H1 (cell line): ENCODE data around the gene DGKI. TPM values are rescaled to one million over a fixed set of nuclear protein-coding genes. Genes with fewer than 3 reads are reported as not detected.

Source experiments
- CTCF ChIA-PET: fragments of 300-600 bp; sonication (Branson Sonifier 250); formaldehyde crosslinking; loops from one replicate; lab custom pipeline; 2021; ENCODE audit not compliant: partially characterized antibody; lab: Charles Lee
- POLR2A ChIA-PET: fragments of 300-600 bp; sonication (Branson Sonifier 250); formaldehyde crosslinking; loops from one replicate; lab custom pipeline; 2021; ENCODE audit warnings: inconsistent platforms; ENCODE audit not compliant: partially characterized antibody; lab: Charles Lee
- DNase-seq, 2 experiments: peaks; one replicate each; pipeline versions ENCODE4 v3.0.0 to v3.0.0-alpha.2; 2010 to 2022; ENCODE audit warnings: low spot score in 2 of 2, low read depth in 1 of 2, mixed read lengths in 1 of 2
- FAIRE-seq: peaks from 2 replicates; lab custom pipeline; 2011; peaks lifted over from hg19 to GRCh38; lab: Jason Lieb, UNC
- H2AFZ ChIP-seq: 2 replicates; pipeline ENCODE4 v1.8.1; 2012; ENCODE audit warnings: low read length, inconsistent platforms
- H2AK5ac ChIP-seq: 2 replicates; pipeline ENCODE4 v1.6.1; 2013; ENCODE audit warnings: low read depth, low read length
- H2BK120ac ChIP-seq: replicated peaks from 2 replicates; pipeline ENCODE3; 2013; ENCODE audit warnings: low read depth, low read length, inconsistent platforms
- H2BK12ac ChIP-seq: 2 replicates; pipeline ENCODE4 v1.6.1; 2013; ENCODE audit warnings: low read depth, low read length
- H2BK15ac ChIP-seq: 2 replicates; pipeline ENCODE4 v1.6.1; 2013; ENCODE audit warnings: low read length
- H2BK20ac ChIP-seq: 2 replicates; pipeline ENCODE4 v1.6.1; 2013; ENCODE audit warnings: low read length
- H2BK5ac ChIP-seq: 2 replicates; pipeline ENCODE4 v1.6.1; 2013; ENCODE audit warnings: low read depth, low read length
- H3K14ac ChIP-seq: 2 replicates; pipeline ENCODE4 v1.6.1; 2013; ENCODE audit warnings: inconsistent platforms; ENCODE audit not compliant: insufficient read length
- H3K18ac ChIP-seq: 2 replicates; pipeline ENCODE4 v1.6.1; 2013; ENCODE audit warnings: low read length; ENCODE audit errors: extremely low read depth
- H3K23ac ChIP-seq: 2 replicates; pipeline ENCODE4 v1.6.1; 2013; ENCODE audit warnings: inconsistent platforms; ENCODE audit not compliant: insufficient read length
- H3K23me2 ChIP-seq: 2 replicates; pipeline ENCODE4 v1.6.1; 2013; ENCODE audit warnings: low read depth, low read length
- H3K27ac ChIP-seq: 2 replicates; pipeline ENCODE4 v1.6.1; 2011; ENCODE audit warnings: low read depth, low read length, inconsistent platforms
- H3K27me3 ChIP-seq, 4 experiments: replicated peaks in 1 of 4; 1 replicate in 1 of 4; 2 replicates in 3 of 4; pipeline versions ENCODE4 v1.6.1 to v1.8.1; 2011 to 2013; ENCODE audit warnings: low read length in 3 of 4, mild to moderate bottlenecking in 3 of 4, inconsistent platforms in 2 of 4, mixed read lengths in 2 of 4, moderate library complexity in 1 of 4; ENCODE audit not compliant: control insufficient read depth in 3 of 4, insufficient read depth in 3 of 4; ENCODE audit errors: extremely low read depth in 1 of 4
- H3K36me3 ChIP-seq, 4 experiments: 2 replicates each; pipeline versions ENCODE4 v1.6.1 to v1.8.1; 2011 to 2013; ENCODE audit warnings: mild to moderate bottlenecking in 4 of 4, low read length in 3 of 4, moderate library complexity in 2 of 4, control low read depth in 1 of 4, inconsistent platforms in 1 of 4; ENCODE audit not compliant: insufficient read depth in 4 of 4, control insufficient read depth in 2 of 4
- H3K4ac ChIP-seq: replicated peaks from 2 replicates; pipeline ENCODE3; 2013; ENCODE audit warnings: low read length, low read depth, mixed read lengths, inconsistent platforms; ENCODE audit not compliant: insufficient read length
- H3K4me1 ChIP-seq, 4 experiments: replicated peaks in 1 of 4; 1 replicate in 1 of 4; 2 replicates in 3 of 4; pipeline versions ENCODE4 v1.6.1 to v1.8.1; 2011 to 2013; ENCODE audit warnings: low read length in 3 of 4, inconsistent platforms in 2 of 4, mixed read lengths in 1 of 4; ENCODE audit not compliant: insufficient read depth in 4 of 4, control insufficient read depth in 3 of 4
- H3K4me2 ChIP-seq, 2 experiments: 2 replicates each; pipeline versions ENCODE4 v1.6.1 to v1.8.1; 2011 to 2013; ENCODE audit warnings: low read depth in 2 of 2, low read length in 2 of 2, control low read depth in 1 of 2, inconsistent platforms in 1 of 2, mild to moderate bottlenecking in 1 of 2; ENCODE audit not compliant: insufficient read depth in 1 of 2
- H3K4me3 ChIP-seq, 4 experiments: fragments of 200-600, 300-600 bp in 1 of 4; sonication (generic), shearing (Covaris generic), sonication (Bioruptor Twin) in 1 of 4; 2 replicates each; pipeline versions ENCODE4 v1.5.1 to v1.8.1; 2011 to 2016; ENCODE audit warnings: low read length in 4 of 4, low read depth in 3 of 4, control low read depth in 2 of 4, inconsistent platforms in 2 of 4, mild to moderate bottlenecking in 2 of 4, mixed read lengths in 1 of 4, moderate library complexity in 1 of 4; ENCODE audit not compliant: insufficient read depth in 2 of 4; ENCODE audit errors: extremely low read depth in 1 of 4
- H3K56ac ChIP-seq: replicated peaks from 2 replicates; pipeline ENCODE3; 2013; ENCODE audit warnings: low read depth, mild to moderate bottlenecking, mixed read lengths, low read length, inconsistent platforms; ENCODE audit not compliant: insufficient read length
- H3K79me1 ChIP-seq: 2 replicates; pipeline ENCODE4 v1.6.1; 2013; ENCODE audit warnings: low read depth, low read length, control low read depth
- H3K79me2 ChIP-seq, 2 experiments: 2 replicates each; pipeline versions ENCODE4 v1.6.1 to v1.8.1; 2012 to 2013; ENCODE audit warnings: low read length in 2 of 2, mild to moderate bottlenecking in 2 of 2, inconsistent platforms in 1 of 2; ENCODE audit not compliant: insufficient read depth in 2 of 2, control insufficient read depth in 1 of 2
- H3K9ac ChIP-seq, 4 experiments: replicated peaks in 1 of 4; 1 replicate in 1 of 4; 2 replicates in 3 of 4; pipeline versions ENCODE4 v1.6.1 to v1.8.1; 2011 to 2013; ENCODE audit warnings: low read depth in 3 of 4, low read length in 3 of 4, control low read depth in 2 of 4, mild to moderate bottlenecking in 2 of 4, moderate library complexity in 2 of 4, inconsistent platforms in 1 of 4; ENCODE audit errors: extremely low read depth in 1 of 4
- H3K9me3 ChIP-seq, 2 experiments: 2 replicates each; pipeline versions ENCODE4 v1.6.1 to v1.8.1; 2012 to 2013; ENCODE audit warnings: mild to moderate bottlenecking in 2 of 2, moderate library complexity in 2 of 2, control low read depth in 1 of 2, inconsistent platforms in 1 of 2, low read depth in 1 of 2, low read length in 1 of 2, mixed read lengths in 1 of 2; ENCODE audit not compliant: insufficient read depth in 2 of 2
- H4K20me1 ChIP-seq, 2 experiments: replicated peaks in 1 of 2; 2 replicates each; pipeline versions ENCODE3 to v1.8.1; 2011 to 2013; ENCODE audit warnings: inconsistent platforms in 2 of 2, low read length in 2 of 2, mild to moderate bottlenecking in 1 of 2; ENCODE audit not compliant: insufficient read depth in 2 of 2, control insufficient read depth in 1 of 2
- H4K5ac ChIP-seq: 2 replicates; pipeline ENCODE4 v1.6.1; 2013; ENCODE audit warnings: low read length, low read depth, mixed read lengths, inconsistent platforms; ENCODE audit not compliant: insufficient read length
- H4K8ac ChIP-seq: 2 replicates; pipeline ENCODE4 v1.8.0; 2013; ENCODE audit warnings: mild to moderate bottlenecking, moderate library complexity, low read length, inconsistent platforms; ENCODE audit not compliant: insufficient read depth; ENCODE audit errors: extremely low read depth
- H4K91ac ChIP-seq: replicated peaks from 2 replicates; pipeline ENCODE3; 2013; ENCODE audit warnings: low read length, mixed read lengths, inconsistent platforms; ENCODE audit not compliant: insufficient read length
- ATF3 ChIP-seq: IDR thresholded peaks from 2 replicates; pipeline ENCODE4 v1.6.1; 2011; ENCODE audit warnings: low read depth, mild to moderate bottlenecking, low read length; ENCODE audit not compliant: insufficient read depth
- CEBPB ChIP-seq: IDR thresholded peaks from 2 replicates; pipeline ENCODE4 v1.6.1; 2012; ENCODE audit warnings: low read depth, low read length
- CHD1 ChIP-seq: IDR thresholded peaks from 2 replicates; pipeline ENCODE4 v1.6.1; 2012; ENCODE audit warnings: low read depth, low read length, improper control_type of control experiment
- MAX ChIP-seq: IDR thresholded peaks from 2 replicates; pipeline ENCODE4 v1.6.1; 2012; ENCODE audit warnings: inconsistent platforms
- SP2 ChIP-seq: IDR thresholded peaks from 2 replicates; pipeline ENCODE4 v1.6.1; 2012; ENCODE audit warnings: mild to moderate bottlenecking, low read length, inconsistent platforms
- WGBS, 2 experiments: shearing (Covaris generic) in 1 of 2; methylation state at CpG; one replicate each; pipeline versions ENCODE4 v1.1.6 to v1.1.7; 2013 to 2015; ENCODE audit warnings: low lambda C conversion rate in 2 of 2, mixed read lengths in 2 of 2, inconsistent platforms in 1 of 2, low coverage in 1 of 2, missing lambda C conversion rate in 1 of 2; ENCODE audit not compliant: insufficient replicate concordance in 2 of 2, insufficient coverage in 1 of 2, insufficient read length in 1 of 2; ENCODE audit errors: extremely low coverage in 1 of 2, missing lambda C conversion rate in 1 of 2; 5-methylcytosine and 5-hydroxymethylcytosine counted together
- polyA plus RNA-seq, 7 experiments: library from polyadenylated mRNA; depleted of rRNA in 3 of 7; stranded (reverse) in 5 of 7; unstranded in 2 of 7; fragments of >200 nt in 5 of 7; fragments of 200-250 nt in 2 of 7; gene quantifications; 1 replicate in 5 of 7; 2 replicates in 1 of 7; 4 replicates in 1 of 7; pipeline versions ENCODE4 v1.2.1 to v1.2.3, GENCODE V29; 2011 to 2013; ENCODE audit warnings: missing spikeins in 2 of 7, mixed read lengths in 2 of 7
- total RNA-seq: library from RNA; stranded (reverse); fragmentation: NEBNext Ultra II Directional; extraction: Animal tissue kit (Norgen Biotek cat#: 25700); gene quantifications from 2 replicates; pipeline ENCODE4 v1.2.1, GENCODE V29; 2021

The DGKI gene
- total and polyA plus RNA-seq, 2 of the 8 experiments (the other 6 are each of a cell fraction or from before 2014, with no cell fraction given): 0.20 to 0.71 TPM

- Histone ChIP-seq H3K23me2 (no peaks in the 10 kb centered on the region), H4K20me1 (no peaks in the 10 kb centered on the region), H2BK120ac (no peak overlapping the region), H2BK12ac (no peak overlapping the region), H3K79me1 (no peaks in the 10 kb centered on the region), H3K79me2 (no peaks in the 10 kb centered on the region), H3K18ac (no peak overlapping the region), H3K4me2 (no peak overlapping the region), H3K14ac (no peak overlapping the region), H3K56ac (no peak overlapping the region), H2AK5ac (no peak overlapping the region), H2BK5ac (no peak overlapping the region), H3K27ac (no peak overlapping the region), H2AFZ (no peak overlapping the region), H3K4me1 (peaks cover 0 to 4% (median 0%) of the 10 kb centered on the region in 4 experiments; a peak in 1 of 7 replicates), H3K4ac (no peak overlapping the region), H4K5ac (no peak overlapping the region), H2BK15ac (no peak overlapping the region), H3K36me3 (no peaks in the 10 kb centered on the region), H4K91ac (no peak overlapping the region), H2BK20ac (no peak overlapping the region), H3K4me3 (no peak overlapping the region), H3K23ac (no peak overlapping the region), H3K27me3 (peaks cover 0 to 3% (median under 1%) of the 10 kb centered on the region in 4 experiments; a peak in 2 of 7 replicates), H3K9me3 (peaks cover 0 to 3% of the 10 kb centered on the region in 2 experiments; a peak in 1 of 4 replicates), H3K9ac (no peak overlapping the region), H4K8ac (no peak overlapping the region)
- FAIRE-seq: no peak
- DNase-seq: no peak
- no peak for TF ChIP-seq MAX
- TF ChIP-seq CEBPB: no peak
- TF ChIP-seq SP2: no peak
- TF ChIP-seq ATF3: no peak
- no peak for TF ChIP-seq CHD1
- WGBS, 2 experiments: 92% methylated on average over 8 of the region's 8 CpGs; no CpG with 5 or more reads in 1 of the 2 experiments
- CTCF ChIA-PET: interaction anchor here (1.2 kb wide), 1 partner anchor 28 kb away, joined by 3 read pairs; no protein-coding TSS in a partner anchor
- POLR2A ChIA-PET: no interaction called here
Observed at GRCh38 chr7:137684776-137685175, 162.0 kb downstream of the DGKI start.
